Measurements from ENCODE around the gene PTPRN2.

GRCh38 chr7:158019726-158020705 is 567.6 kb downstream of the PTPRN2 start:
- TF ChIP-seq POLR2A (IDR thresholded peaks at IDR 0.05; ENCODE audit: low read depth, low read length): no peak
- no peak for TF ChIP-seq JUN (IDR thresholded peaks at IDR 0.05; ENCODE audit: borderline replicate concordance, insufficient read depth, insufficient read length, low read depth)
- no peak for TF ChIP-seq FOS (IDR thresholded peaks at IDR 0.05; ENCODE audit: borderline replicate concordance, insufficient read depth, low read length)

Measured in endothelial cell of umbilical vein (primary cell).